Stimulated activated CD4-positive, alpha-beta T cell treated with anti-CD3 and anti-CD28 coated beads, Interleukin-1b, Interleukin-23, amount 100 ng/mL, for 48 hours (primary cell): ENCODE results near the gene CUX1.
"Not testable (repeated sequence)": the region's sequence is repeated elsewhere in the genome, so short reads cannot be mapped to it uniquely, and the experiment has no call there.

Experiments
- DNase-seq: peaks from one replicate; pipeline ENCODE4 v3.0.0-alpha.2; 2020

CUX1 gene

GRCh38 chr7:102167254-102167653, 349.8 kb downstream of the CUX1 start:
- DNase-seq = no peak

- no peak for DNase-seq
These were observed 352.4 kb downstream of the CUX1 start for GRCh38 chr7:102169651-102170392.

GRCh38 chr7:102170393-102170970, 353.1 kb downstream of the CUX1 start:
- DNase-seq = no peak

DNA sequence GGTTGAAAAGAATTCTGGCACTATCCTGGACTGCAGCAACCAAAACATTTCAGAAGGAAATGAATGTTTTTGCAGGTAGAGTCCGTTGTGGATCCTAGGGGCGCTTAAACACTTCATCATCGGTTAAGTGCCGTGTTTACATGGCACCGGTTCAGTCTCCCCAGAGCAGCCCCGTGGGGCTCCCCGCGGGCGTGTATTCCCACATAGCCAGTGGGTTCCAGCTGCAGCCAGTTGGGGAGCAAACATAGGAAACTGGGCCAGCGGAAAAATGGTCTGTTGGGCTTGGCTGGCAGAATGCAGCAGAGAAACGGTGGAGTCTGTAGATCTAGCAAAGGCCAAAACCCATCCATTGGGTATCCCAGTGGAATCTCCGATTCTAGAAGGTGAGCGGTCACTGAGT, 356.2 kb downstream of the CUX1 start:
- no peak for DNase-seq

DNA sequence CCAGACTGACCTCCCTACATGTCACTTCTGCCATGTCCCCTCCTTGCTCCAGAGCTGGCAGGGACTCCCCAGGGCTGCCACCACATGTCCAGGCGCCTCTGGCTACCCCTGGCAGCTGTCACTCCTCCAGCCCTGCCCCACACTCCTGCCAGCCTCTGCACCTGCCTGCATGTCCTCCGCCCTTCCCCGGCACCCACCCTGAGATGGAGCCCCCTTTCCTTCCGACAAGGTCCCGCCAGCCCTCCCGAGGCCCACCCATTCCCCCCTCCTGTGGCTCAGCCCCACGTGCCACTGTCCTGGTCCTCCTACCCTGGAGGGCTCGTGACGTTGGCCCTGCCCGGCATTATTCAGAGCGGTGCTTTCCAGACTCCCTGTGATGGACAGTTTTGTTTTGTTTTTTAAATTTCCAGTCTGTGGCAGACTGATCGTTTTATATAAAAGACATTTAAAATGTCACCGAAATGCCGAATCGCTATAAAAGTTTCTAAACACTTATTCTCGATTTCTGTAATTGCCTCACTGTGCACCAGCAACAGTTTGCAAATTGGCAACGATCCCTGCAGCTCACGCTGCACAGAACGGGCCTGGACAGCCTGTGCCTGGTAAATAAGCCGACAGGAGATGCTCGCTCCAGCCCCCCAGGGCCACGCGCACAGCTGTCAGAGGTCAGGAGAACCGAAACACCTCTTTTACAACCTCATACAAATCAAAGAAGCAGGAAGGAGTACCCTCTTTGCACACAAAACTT, 358.2 kb downstream of the CUX1 start:
- no peak for DNase-seq

GRCh38 chr7:102178410-102178809, 361.0 kb downstream of the CUX1 start:
- DNase-seq = no peak

DNA sequence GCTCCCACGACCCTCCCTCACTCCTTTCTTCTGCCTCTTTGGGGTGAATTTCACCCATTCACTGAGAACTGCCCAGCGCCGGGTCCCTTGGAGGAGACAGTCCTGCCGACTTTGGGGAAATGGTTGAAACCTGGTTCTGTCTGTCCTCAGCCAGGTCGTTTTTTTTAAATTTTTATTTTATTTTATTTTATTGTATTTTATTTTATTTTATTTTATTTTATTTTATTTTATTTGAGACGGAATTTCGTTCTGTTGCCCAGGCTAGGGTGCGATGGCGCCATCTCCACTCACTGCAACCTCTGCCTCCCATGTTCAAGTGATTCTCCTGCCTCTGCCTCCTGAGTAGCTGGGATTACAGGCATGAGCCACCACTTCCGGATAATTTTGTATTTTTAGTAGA, 363.3 kb downstream of the CUX1 start:
- DNase-seq = no peak

- DNase-seq = no peak
These were observed 364.1 kb downstream of the CUX1 start for GRCh38 chr7:102181517-102181916.

GRCh38 chr7:102182016-102182415, 364.6 kb downstream of the CUX1 start:
- no peak for DNase-seq

DNA sequence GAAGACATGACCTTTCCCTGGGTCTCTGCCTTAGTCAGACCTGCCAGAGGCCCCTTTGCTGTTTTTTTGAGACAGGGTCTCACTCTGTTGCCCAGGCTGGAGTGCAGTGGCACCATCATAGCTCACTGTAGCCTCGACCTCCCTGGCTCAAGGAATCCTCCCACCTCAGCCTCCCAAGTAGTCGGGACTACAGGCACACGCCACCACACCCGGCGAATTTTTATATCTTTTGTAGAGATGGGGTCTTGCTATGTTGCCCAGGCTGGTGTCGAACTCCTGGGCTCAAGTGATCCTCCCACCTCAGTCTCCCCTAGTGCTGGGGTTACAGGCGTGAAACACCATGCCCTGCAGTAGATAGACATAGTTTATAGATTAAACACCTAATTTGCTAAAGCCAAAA, 366.4 kb downstream of the CUX1 start:
- not testable (repeated sequence) for DNase-seq

GRCh38 chr7:102184303-102184702, 366.9 kb downstream of the CUX1 start:
- no peak for DNase-seq

- DNase-seq = no peak
These were observed 368.4 kb downstream of the CUX1 start for GRCh38 chr7:102185796-102186195.

DNA sequence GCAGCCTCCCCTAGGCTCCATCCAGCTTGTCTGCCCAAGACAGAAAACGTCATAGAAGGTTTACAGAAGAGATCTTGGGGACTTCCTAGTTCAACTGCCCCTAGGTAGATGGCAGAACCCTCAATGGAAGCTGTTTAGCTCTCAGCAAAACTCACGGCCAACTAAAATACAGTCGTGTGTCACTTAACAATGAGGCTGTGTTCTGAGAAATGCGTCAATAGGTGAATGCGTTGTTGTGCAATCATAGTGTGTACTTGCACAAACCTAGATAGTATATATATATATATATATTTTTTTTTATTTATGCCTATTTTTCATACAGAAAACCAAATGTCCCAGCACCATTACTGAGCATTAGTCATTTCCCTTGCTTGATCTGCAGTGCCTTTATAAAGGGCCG, 368.9 kb downstream of the CUX1 start:
- DNase-seq = no peak

GRCh38 chr7:102188746-102189145, 371.3 kb downstream of the CUX1 start:
- no peak for DNase-seq

DNA sequence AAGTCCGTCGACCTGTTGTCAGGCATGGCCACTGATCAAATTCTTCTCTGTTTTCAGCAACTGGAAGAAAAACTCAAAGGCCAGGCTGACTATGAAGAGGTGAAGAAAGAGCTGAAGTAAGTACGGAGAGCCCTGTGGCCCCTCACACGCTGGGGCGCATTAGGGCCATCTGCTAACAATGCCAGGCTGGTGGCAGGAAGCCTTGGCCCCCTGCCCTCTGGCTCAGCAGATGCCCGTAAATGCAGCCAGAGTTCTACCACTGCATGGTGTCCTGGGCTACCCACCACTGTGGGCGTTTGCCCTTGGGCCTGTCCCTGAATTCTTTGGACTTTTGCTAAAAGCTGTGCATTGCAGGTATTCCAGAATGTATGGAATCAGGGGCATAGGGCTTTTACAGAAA, 372.3 kb downstream of the CUX1 start:
- no peak for DNase-seq

DNA sequence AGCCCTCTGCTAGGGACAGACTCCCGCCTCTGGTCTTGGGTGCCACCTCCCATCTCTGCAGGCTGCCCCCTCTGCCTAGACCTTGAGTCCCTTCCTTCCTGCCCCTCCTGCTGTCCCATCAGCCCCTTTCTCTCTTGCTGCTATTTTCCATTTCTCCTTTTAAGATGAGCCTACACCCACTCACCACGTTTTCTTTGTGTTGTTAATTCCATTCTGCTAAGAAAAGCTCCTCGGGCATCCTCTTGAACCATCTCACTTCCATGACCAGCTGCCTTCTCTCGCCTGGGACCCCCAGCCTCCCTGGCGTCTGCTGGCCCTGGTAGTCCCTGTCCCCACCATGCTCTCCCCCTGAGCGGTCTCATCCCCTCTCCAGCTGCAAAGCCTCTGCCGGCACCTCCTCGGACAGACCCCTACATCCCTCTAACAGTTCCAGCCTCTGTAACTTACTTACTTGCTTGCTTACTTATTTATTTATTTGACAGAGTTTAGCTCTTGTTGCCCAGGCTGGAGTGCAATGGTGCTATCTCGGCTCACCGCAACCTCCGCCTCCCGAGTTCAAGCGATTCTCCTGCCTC, 373.4 kb downstream of the CUX1 start:
- DNase-seq = no peak

GRCh38 chr7:102191556-102192379, 374.3 kb downstream of the CUX1 start:
- DNase-seq = no peak

- no peak for DNase-seq
These were observed 375.4 kb downstream of the CUX1 start for GRCh38 chr7:102192790-102193189.

- no peak for DNase-seq
These were observed 376.4 kb downstream of the CUX1 start for GRCh38 chr7:102193806-102194205.

GRCh38 chr7:102195361-102195760, 377.9 kb downstream of the CUX1 start:
- no peak for DNase-seq

GRCh38 chr7:102196028-102196427, 378.6 kb downstream of the CUX1 start:
- no peak for DNase-seq

- DNase-seq = no peak
These were observed 379.7 kb downstream of the CUX1 start for GRCh38 chr7:102197161-102197560.

DNA sequence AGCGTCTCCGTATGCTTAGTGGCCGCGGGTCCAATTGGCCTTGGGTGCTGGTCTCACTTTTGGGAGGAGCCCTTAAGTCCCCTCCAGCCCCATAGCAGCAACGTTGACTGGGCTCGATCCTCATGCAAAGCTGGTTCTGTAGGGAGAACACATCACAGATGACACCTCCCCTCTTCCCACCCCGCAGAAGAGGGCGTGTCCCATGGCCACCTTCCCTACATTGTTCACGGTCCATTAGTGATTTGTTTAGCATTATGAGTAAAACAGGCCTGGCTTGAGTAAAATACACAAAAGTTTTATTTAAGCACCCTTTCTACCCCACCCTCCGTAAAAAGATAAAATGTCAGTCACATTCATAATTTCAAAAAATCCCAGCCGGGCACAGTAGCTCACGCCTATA, 380.2 kb downstream of the CUX1 start:
- no peak for DNase-seq
